G401 (cell line): ENCODE measurements around the gene PTGR3. TPM values are rescaled to one million over a fixed set of nuclear protein-coding genes. Genes with fewer than 3 reads are reported as not detected.

Experiments used
- DNase-seq: peaks from one replicate; pipeline ENCODE4 v3.0.0-alpha.2; 2015; ENCODE audit warnings: low spot score
- in situ Hi-C: cut with HindIII; loops from 2 replicates; pipeline ENCODE4 v1.10.0; 2016; ENCODE audit warnings: low sequenced_read_pairs, mixed read lengths
- total RNA-seq: library from RNA; depleted of rRNA; stranded (reverse); fragments of >200 nt; shearing (Covaris generic); gene quantifications from 2 replicates; pipeline ENCODE4 v1.2.3, GENCODE V29; 2014

The PTGR3 gene
- total RNA-seq, 1 experiment from 2014 or later, result 2.0 TPM

GRCh38 chr18:75179819-75180600 is 28.9 kb downstream of the PTGR3 start:
- no peak for DNase-seq
- in situ Hi-C loops, result no loop called here

- in situ Hi-C loops, result no loop called here
- no peak for DNase-seq
Observed at GRCh38 chr18:75178376-75178775, 30.6 kb downstream of the PTGR3 start.

- no peak for DNase-seq
- in situ Hi-C loops, result no loop called here
Observed at GRCh38 chr18:75176849-75177248, 32.1 kb downstream of the PTGR3 start.

GRCh38 chr18:75173738-75174137 is 35.2 kb downstream of the PTGR3 start:
- DNase-seq, result no peak
- in situ Hi-C loops, result no loop called here

GRCh38 chr18:75173125-75173432 is 35.9 kb downstream of the PTGR3 start:
- in situ Hi-C loops, result no loop called here
- DNase-seq, result no peak

GRCh38 chr18:75172299-75173124 is 36.4 kb downstream of the PTGR3 start:
- in situ Hi-C loops, result no loop called here
- DNase-seq, result no peak

- in situ Hi-C loops, result no loop called here
- DNase-seq, result no peak
Observed at GRCh38 chr18:75170916-75171315, 38.0 kb downstream of the PTGR3 start.

- no peak for DNase-seq
- in situ Hi-C loops, result no loop called here
Observed at GRCh38 chr18:75170022-75170789, 38.7 kb downstream of the PTGR3 start.

- in situ Hi-C loops, result no loop called here
- no peak for DNase-seq
Observed at GRCh38 chr18:75169411-75169810, 39.5 kb downstream of the PTGR3 start.

- peak; percentile 7 for DNase-seq
- in situ Hi-C loops, result no loop called here
Observed at GRCh38 chr18:75168619-75169018, 40.3 kb downstream of the PTGR3 start.

GRCh38 chr18:75167759-75168618 is 41.0 kb downstream of the PTGR3 start:
- peak; percentile 15 for DNase-seq
- in situ Hi-C loops, result no loop called here

GRCh38 chr18:75167137-75167536 is 41.8 kb downstream of the PTGR3 start:
- in situ Hi-C loops, result no loop called here
- no peak for DNase-seq

GRCh38 chr18:75165926-75166325 is 43.0 kb downstream of the PTGR3 start:
- no peak for DNase-seq
- in situ Hi-C loops, result no loop called here

GRCh38 chr18:75164479-75164878 is 44.5 kb downstream of the PTGR3 start:
- no peak for DNase-seq
- in situ Hi-C loops, result no loop called here

GRCh38 chr18:75163736-75164135 is 45.2 kb downstream of the PTGR3 start:
- in situ Hi-C loops, result no loop called here
- DNase-seq, result no peak

- in situ Hi-C loops, result no loop called here
- no peak for DNase-seq
Observed at GRCh38 chr18:75162978-75163377, 46.0 kb downstream of the PTGR3 start.

- in situ Hi-C loops, result no loop called here
- no peak for DNase-seq
Observed at GRCh38 chr18:75162467-75162866, 46.5 kb downstream of the PTGR3 start.

- DNase-seq, result peak; percentile 61
- in situ Hi-C loops, result no loop called here
Observed at GRCh38 chr18:75161256-75162028, 47.5 kb downstream of the PTGR3 start.
